HTR-8/SVneo (cell line): ENCODE data around the gene MAN2A1.
"Not testable (repeated sequence)": the region's sequence is repeated elsewhere in the genome, so short reads cannot be mapped to it uniquely, and the experiment has no call there.

Experiments
- DNase-seq: peaks from one replicate; pipeline ENCODE4 v3.0.0; 2011; ENCODE audit warnings: low spot score, mixed read lengths; ENCODE audit not compliant: insufficient read length
- FAIRE-seq: peaks from 2 replicates; lab custom pipeline; 2011; peaks lifted over from hg19 to GRCh38; lab: Jason Lieb, UNC

MAN2A1 gene

DNA sequence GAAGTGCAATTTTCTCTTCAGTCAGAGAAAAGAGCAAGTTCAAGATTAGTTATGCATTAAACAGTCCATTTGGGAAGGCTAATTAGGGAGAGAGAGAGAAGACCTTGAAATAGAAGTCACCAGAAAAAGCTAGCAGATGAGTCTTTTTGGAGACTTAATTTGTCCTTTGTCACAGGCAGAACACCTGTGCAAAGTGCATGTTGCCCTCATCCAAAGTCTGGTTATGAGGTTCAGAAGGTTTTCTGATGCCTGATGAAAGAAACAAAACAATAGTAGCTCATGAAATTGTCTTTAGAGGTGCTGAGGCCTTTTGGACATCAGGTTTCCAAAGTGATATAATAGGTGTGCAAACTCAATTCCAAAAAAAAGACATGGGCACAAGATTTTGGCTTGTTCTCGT, 199.3 kb downstream of the MAN2A1 start:
- DNase-seq (no peak), FAIRE-seq (no peak)

DNA sequence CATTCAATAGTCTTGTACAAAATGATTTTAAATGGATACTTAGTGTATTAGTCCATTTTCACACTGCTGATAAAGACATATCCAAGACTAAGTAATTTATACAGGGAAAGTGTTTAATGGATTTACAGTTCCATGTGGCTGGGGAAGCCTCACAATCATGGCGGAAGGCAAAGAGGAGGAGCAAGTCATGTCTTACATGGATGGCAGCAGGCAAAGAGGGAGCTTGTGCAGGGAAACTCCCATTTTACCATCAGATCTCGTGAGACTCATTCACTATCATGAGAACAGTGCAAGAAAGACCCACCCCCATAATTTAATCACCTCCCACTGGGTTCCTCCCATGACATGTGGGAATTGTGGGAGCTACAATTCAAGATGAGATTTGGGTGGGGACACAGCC, 203.5 kb downstream of the MAN2A1 start:
- not testable (repeated sequence) for FAIRE-seq, DNase-seq

DNA sequence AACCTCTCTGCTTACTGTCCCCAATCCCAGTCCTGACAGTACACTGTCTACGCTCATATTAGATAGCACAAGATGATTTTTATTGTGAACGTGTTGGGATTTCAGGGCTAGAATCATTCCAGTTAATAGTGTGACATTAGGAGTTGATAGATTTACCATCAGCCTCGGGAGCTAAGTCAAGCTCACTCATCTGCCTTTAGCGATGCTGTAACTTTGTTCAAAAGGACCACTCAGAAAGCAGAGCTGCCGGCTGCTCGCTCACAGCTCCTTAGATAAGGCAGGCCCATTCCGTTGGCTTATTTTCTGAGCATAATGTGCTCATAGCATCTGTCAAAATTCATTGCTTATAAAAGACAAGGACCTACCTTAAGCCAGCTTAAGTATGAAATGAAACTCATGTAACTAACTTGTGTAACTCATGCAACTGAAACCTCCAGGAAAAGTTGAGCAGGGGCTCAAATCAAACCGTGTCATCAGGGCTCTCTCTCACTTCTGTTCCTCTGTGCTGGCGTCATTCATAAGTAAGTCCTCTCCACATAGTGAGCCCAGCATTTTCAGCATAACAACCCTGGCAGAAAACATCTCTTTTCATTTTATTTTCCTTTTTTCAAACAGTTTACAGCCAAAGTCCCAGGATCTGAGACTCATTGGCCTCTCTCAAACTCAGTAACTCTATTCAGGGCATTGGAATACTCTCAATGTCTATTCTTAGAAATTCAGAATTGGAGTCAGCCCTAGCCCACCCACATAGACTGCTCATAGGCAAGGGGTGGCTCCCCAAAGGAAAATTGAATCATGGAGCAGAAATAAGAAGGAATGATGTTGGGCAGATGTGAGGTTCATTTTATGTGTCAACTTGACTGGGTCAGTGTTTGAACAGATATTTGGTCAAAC, 208.8 kb downstream of the MAN2A1 start:
- FAIRE-seq: no peak
- DNase-seq: no peak

DNA sequence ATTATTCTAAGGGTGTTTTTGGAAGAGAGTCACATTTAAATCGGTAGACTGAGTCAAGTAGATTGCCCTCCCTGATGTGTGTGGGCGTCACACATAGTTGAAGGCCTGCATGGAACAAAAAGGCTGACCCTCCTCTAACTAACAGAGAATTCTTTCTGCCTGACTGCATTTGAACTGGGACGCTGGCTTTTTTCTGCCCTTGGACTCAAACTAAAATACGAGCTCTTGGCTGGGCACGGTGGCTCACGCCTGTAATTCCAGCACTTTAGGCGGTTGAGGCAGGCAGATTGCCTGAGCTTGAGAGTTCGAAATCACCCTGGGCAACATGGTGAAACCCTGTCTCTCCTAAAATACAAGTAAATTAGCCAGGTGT, 209.4 kb downstream of the MAN2A1 start:
- DNase-seq (no peak), FAIRE-seq (no peak)

DNA sequence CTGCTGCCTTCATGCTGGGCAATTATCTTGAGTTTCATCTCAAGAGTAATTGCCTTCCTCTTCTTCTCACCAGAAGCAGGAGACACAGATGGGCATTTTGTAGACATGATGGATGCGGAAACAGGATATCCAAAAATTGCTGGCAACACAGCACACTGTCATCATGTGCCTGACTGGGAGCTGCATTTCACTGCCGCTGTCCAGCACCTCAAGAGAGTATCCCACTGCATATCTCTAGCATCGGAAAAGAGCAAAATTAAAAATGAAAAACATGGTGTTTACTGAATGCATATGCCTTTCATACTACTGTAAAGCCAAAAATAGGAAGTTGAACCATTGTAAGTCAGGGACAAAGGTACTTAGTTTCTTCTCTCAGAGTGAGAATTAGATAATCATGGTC, 210.7 kb downstream of the MAN2A1 start:
- DNase-seq (no peak), FAIRE-seq (no peak)

DNA sequence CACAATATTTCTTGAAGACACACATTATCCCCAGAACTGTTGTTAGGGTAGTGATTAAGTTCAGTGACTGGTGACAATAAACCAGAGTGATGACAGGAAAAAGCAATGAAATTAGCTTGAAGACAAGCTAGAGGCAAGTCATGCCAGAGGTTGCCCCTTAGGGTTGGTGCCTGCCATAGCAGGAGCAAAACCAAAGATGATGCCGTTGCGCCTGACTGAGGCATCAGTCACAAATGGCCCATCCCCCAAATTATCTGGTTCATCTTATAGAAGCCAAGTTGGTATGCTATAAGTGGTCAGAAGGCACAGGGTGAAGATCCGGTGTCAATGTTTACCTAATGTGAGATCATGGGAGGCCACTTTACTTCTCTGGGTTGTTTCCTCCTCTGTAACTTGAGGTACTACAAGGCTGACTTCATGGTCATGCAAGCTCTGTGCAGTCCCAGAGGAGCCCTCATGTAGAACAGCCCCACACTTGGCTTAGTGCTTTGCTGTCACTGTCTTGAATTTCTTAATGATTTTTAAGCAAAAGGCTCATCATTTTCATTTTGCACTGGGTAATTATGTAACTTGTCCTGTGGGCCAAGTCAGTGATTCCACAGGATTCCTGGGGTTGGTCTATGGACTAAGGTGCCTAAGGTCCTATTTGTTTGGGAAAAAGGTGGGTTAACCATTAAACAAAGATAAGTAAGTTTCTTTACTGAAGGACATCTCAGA, 211.3 kb downstream of the MAN2A1 start:
- FAIRE-seq (no peak), DNase-seq (no peak)

DNA sequence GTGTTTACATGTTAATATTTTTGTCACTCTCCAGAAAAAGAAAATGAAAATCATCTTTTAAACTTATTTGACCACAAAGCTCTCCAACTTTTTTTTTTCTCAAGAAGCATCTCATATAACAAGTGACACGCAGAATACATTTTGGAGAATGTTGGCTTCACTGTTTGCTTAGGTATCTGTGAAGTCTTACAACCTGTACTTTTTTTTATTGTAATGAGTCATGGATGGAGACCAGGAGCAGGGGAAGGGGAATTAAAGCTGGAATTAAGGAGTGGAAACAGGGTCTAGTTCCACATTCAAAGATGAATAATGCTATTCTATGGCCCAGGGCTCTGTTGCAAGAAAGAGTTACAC, 211.9 kb downstream of the MAN2A1 start:
- DNase-seq: no peak

DNA sequence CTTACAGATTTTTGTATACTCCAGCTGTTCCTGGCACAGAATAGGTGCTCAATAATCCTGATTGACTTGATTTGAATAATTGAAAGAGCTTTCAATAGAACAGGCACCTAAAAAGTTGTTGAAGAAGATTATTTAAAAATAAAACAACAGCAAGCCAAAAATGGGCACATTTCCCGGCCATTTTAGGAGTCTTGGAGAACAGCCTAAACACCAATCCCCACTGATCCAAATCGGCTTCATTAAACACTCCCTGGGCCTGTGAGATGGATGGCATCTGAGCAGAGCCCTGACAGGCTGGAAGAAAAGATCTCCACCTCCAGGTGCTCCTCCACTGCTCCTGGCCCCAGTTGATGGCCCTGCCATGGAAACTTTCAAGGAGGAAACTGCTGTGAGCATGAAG, 213.3 kb downstream of the MAN2A1 start:
- no peak for DNase-seq
- no peak for FAIRE-seq

More for the DNA sequence above, 211.9 kb downstream of the MAN2A1 start:
- FAIRE-seq: no peak

DNA sequence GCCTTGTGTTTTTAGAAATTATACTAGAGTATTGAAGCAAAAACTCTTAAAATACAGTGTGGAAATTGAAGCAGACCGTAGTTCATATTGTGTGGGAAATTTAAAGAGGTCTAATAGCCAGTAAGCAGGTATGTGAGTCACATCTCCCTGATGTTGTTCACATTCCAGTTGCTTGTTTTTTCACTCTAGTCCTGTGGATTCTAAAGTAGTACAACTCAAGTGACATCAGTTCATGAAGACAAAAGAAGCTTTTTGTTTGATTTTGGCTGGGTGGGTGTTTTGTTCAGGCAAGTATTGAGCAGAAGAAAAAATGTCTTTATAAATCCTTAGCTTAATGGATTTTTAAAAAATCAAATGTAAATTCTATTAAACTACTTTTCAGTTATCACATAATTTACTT, 216.2 kb downstream of the MAN2A1 start:
- no peak for FAIRE-seq

DNA sequence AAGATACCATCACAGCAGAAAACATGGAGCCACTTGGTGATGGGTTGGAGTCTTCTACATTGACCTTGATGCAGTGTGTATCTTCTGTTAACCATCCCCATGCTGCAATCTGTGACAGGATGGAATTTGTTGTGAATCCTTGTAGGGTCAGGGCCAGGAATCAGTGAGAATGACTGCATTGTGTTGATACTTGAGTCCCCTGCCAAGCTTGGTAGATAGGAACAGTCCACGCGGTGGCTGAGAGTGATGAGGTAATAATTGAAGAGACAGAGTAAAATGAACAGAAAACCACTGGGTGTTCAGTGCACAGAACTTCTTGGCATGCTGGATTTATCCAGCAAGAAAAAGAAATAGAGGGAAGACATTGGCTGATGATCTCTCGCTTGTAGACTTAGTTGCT, 217.5 kb downstream of the MAN2A1 start:
- FAIRE-seq: no peak
- no peak for DNase-seq

More for the DNA sequence above, 216.2 kb downstream of the MAN2A1 start:
- no peak for DNase-seq

DNA sequence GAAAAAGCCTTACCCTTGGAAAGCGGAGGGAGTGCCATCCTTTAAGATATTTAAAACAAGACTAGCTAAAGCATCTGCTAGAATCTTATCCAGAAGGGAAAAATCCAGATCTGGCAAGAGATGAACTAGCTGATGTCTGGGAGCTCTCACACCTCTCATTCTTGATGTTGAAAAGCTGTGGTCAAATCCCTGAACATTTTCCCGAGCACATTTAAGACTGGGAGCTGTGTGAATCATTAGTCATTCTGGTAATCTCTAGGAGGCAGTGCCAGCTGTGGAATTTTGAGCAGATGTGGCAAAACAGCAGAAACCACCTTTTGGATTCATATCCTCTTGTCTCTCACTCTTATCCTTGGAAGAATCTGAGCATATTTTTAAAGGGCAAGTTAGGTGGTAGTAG, 218.0 kb downstream of the MAN2A1 start:
- no peak for DNase-seq
- FAIRE-seq: no peak

DNA sequence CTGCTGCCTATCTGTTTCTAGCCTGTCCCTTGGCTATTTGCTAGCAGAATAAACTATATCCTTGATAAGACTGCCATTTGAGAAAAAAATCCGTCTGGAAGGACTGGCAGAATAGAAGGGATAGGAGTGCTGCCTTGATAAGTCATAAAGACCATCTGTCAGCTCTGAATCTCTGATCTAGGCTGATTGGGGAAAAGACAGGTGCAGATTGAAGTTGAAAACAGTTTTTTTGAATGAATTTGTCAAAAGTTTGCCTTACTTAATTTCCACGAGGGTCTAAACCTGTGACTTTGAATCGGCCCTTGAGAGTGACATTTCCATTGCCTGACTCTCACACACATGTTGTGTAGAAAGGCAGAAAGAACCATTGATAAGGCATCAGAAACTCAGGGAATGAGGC, 218.6 kb downstream of the MAN2A1 start:
- DNase-seq (no peak), FAIRE-seq (no peak)

DNA sequence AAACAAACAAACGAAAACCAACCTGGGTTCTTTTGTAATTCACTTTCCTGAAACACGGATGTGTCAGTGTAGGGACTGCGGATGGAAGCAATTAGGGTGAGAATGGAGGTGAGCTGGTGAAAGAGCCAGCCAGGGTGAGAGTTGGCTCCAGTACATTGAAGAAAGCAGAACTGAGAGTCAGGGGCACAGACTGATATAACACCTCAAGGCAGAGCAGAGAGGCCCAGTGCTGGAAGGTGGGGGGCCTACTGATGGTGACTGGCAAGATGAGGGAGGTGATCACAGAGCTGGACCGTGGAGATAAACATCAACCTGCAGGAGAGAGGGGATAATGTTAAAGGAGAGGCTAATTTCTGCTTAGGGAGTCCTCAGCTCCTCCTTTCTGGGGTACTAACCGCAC, 221.1 kb downstream of the MAN2A1 start:
- DNase-seq (no peak), FAIRE-seq (no peak)

DNA sequence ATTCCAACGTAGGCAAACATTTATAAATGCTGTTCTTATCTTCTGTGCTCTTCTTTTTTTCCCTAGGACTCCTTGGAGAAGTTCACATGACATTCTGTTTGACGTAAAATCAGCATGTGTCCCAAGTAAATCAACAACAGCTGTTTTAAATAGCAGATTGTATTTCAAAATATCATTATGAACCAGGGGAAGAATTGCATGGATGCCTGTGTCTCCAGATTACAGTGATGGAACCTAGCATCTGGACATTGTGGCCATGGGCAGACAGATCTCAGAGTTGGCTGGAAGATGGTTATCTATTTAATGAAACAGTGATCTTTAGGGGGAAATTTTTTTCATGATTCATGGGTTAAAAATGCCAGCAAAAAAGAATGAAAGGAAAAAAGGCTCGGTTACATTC, 222.0 kb downstream of the MAN2A1 start:
- DNase-seq (no peak), FAIRE-seq (no peak)

DNA sequence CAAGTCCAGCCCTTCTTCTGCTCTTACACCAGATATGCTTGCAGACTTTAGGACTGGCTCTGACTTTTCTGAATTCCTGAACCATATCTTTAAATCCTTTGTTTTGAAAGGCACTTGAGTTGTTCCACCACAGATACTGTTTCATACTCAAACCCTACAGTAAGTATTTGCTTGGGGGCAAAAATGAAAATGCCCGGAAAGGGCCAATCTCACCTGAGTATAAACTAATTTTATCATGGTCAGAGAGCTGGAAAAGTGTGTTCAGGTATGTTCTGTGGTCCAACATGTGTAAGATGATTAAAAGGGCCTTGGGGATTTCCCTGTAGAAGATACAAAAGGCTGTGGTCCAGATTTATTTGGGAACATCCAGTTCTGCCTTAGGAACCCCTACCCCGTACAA, 225.2 kb downstream of the MAN2A1 start:
- DNase-seq: no peak
- no peak for FAIRE-seq

DNA sequence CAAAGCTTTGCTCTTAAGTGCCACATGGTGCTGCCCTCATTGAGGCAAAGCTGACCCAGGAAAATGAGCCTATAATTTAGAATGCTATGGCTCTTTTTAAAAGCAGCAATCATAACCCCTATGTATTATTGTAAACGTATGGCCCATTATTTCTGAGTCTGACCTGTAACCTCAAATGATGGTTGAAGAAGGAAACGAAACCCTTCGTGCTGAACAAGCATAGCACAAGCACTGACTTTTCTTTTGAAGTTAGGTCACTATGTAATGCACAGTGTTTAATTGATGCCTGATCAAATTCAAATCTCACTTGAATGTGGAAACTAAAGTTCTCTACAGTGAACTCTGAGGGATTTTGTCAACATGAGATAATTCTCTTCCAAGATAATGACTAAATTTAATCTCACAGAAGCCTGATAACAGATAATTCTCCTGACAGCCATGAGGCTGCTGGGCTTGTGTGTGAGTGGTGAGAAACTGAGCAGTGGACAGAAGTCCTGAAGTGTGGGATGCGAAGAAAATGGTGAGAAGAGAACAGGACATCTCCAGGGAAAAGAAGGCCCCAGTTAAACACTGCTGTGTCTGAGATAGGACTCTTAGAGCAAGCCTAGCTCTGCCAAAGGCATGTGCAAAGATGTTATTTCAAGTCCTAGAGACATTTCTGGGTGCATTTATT, 226.9 kb downstream of the MAN2A1 start:
- DNase-seq (no peak), FAIRE-seq (no peak)
